ENCODE results near the gene PDLIM3.
"Not testable (repeated sequence)": the region's sequence is repeated elsewhere in the genome, so short reads cannot be mapped to it uniquely, and the experiment has no call there.

The PDLIM3 gene

DNA sequence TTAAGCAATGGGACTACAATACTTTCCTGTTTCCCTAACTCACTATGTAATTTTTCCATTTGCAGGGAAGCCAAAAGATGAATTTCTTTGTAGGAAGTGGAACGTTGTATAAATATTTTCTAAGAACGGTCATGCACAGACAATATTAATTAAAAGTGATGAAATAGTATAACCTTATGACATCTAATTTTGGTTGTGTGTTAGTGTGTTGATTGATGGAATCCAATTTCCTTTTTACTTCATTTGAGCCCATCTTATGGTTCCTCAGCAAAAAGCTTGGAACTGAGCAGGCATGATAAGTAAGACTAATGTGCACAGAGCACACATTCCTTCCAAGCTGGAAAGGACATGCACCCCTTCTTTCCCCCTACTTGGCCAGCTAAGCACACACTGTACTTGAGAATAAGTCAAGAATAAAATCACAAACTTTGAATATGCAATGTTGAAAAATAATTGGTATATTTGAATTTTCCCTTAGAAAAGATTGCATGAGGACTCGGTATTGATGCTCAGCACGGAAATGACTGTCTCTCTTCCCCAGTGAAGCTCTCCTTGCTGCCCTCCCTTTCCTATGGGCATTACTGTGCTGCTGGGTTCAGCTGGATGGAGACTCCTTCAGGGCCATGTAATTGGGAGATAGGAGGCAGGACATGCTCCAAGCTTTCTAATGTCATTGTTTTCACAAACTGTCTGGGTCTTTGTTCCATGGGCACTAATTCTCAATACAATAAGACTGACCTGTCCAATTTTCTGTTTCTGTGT is 19.2 kb upstream of the PDLIM3 start:
- FAIRE-seq (no peak), DNase-seq (ENCODE audit: low spot score) (no peak)

DNA sequence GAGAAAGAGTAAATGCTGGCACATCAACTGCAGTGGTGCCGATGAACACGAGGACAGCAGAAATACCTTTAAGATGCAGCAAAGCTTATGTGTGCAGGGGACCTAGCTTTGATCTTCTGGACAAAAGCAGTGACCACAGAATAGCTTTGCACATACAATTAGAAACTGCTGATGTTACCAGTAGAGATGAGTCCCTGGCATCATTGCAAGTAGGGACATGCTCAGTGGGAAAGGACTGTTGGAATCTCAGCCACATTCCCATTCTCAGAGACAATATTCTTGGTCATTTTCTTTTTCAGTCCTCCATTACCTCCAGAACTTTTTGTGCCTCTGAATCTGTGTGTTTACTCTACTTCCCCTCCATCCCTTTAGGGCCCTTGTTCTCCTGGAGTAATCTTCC is 16.9 kb upstream of the PDLIM3 start:
- DNase-seq (ENCODE audit: low spot score) (no peak), FAIRE-seq (no peak)

DNA sequence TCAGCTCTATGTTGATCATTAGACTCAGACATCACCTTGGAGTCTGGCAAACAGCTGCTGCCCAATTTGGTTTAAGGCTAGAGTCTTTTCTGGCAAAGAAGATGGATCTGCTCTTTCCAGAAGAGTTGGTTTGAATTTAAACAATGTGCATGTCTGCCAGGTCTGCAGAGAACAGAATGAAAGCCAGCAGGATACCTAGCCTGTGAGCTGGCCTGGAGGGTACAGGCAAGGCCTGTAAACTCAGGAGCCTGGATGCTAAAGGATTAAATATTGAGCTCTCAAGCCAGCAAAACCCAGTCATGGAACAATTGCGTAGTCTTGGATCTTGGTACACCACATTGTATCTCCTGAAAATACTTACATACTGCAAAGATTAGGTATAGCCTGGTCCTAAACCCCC is 15.6 kb upstream of the PDLIM3 start:
- DNase-seq (ENCODE audit: low spot score) (no peak), FAIRE-seq (no peak)

DNA sequence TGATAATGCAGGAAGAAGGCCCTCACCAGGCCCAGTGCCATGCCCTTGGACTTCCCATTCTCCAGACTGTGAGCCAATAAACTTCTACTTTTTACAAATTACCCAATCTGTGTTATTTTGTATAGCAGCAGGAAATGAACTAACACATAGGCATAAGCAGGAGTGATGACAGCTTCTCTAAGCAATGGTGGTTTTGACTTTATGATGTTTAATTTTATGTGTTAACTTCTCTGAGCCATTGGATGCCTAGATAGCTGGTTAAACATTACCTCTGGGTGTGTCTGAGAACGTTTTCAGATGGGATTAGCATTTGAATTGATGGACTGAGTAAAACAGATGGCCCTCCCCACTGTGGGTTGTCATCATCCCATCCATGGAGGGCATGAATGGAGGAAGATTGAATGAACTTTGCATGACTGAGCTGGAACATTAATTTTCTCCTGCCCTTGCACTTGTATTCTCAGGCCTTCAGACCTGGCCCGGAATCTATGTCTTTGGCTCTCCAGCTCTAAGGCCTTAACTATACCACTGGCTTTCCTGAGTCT is 13.9 kb upstream of the PDLIM3 start:
- DNase-seq (ENCODE audit: low spot score) (no peak), FAIRE-seq (no peak)

DNA sequence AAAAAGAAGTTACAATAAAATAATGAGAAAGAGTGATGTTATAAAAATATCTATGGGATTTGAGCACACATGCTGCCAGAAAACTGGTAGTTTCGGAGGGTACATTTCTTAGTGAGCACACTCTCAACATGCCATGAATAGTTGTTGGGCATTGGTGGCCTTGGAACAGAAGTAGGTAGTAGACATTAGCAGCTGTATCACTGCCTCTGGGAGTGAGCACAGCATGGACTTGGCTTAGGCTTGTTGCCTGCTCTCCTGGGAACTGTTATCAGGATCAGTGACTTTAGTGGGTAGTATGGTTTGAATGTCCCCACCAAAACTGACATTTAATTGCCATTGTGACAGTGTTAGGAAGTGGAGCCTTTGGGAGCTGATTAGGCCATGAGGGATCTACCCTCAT is 13.3 kb upstream of the PDLIM3 start:
- DNase-seq (ENCODE audit: low spot score) = no peak
- no peak for FAIRE-seq

DNA sequence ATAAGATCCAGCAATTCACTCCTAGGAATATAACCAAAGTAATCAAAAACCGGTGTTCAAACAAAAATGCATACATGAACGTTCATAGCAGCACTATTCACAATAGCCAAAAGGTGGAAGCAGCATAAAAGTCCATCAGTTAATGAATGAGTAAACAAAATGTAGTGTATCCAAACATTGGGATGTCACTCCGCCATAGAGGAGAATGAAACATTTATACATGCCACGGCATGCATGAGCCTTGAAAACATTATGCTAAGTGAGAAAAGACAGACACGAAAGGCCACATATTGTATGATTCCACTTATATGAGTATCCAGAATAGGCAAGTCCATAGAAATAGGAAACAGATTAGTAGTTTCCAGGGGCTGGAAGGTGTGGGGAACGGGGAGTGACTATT is 11.0 kb upstream of the PDLIM3 start:
- no peak for FAIRE-seq

DNA sequence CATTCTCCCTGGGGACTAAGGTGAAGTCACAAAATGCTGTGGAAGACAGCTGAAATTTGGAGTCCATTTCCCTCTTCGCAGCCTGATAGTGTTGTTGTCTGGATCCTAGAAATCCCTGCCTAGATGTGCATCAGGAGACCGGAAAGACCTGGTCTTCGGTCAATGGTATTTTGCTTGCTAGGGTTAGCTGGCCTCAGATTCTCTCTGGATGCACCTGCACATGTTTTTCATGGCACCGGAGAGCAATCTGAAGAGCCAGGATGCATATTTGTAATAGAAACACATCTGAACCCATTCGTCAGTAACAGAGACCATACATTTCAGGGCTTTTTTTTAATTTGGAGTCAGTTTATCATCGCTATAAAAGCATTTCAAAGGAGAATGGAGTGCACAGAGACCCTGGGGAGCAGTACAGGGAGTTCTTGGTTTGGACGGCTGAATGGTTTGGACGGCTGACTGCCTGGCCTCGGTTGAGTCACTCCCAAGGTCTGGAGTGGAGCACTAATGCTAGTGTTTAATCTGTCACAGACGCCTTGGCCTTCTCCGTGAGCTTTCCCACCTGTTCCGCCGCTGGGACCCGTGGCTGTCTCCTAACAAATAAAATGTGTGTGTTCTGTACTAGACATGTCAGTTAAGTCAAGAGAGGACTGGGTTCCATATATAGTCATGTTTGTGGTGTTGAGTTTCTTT is 7.5 kb upstream of the PDLIM3 start:
- no peak for DNase-seq (ENCODE audit: low spot score)
- FAIRE-seq = no peak

More for the DNA sequence above, 11.0 kb upstream of the PDLIM3 start:
- DNase-seq (ENCODE audit: low spot score) = no peak

DNA sequence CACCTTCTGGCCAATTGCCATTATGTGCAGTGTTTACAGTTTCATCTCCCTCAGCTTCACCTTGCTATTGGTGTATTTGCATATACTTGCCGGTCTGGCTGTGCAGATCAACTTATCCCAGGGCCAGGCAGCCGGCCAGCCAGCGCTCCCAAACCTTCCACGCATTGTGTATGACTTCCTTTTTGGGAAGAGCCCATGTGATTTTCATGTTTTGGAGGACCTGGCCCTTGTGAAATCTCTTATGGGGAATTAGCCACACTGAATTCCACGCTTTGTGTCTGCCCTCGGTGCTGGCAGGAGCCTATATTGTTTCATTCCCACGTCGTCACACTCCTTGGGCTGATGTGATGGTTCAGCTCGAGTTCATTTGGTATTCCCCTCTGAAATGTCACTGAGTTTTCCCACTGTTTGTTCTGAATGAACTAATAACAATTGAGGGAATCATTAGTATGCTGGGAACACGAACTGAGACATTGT is 6.0 kb upstream of the PDLIM3 start:
- FAIRE-seq = no peak
- DNase-seq (ENCODE audit: low spot score) = no peak

DNA sequence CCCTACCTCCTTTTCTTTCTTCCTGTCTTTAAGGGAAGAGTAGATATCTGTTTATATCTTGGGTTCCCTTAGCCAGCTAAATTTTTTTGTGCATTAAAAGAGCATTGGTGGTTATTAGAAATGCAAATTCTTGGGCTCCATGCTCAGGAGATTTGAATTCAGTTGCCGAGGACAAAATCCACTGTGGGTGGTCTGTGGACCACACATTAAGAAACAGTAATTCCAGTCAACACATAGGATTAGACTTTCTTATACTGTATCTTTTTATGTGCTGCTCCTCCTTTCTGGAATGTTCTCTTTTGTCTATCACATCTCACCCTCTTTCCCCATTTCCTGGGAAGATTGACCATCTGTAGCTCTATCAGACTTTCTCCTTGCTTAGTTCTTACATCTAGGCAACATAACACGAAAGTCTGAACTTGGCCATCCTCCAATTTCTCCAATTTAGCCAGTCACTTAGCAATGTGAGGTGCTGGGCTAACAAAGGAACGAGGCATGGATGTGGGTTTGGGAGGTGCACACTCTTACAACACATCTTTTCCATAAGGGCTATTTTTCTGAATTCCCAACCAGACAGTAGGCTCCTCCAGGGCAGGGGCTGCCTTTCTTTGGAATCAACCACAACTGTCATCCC is 5.3 kb upstream of the PDLIM3 start:
- FAIRE-seq (no peak), DNase-seq (ENCODE audit: low spot score) (no peak)

DNA sequence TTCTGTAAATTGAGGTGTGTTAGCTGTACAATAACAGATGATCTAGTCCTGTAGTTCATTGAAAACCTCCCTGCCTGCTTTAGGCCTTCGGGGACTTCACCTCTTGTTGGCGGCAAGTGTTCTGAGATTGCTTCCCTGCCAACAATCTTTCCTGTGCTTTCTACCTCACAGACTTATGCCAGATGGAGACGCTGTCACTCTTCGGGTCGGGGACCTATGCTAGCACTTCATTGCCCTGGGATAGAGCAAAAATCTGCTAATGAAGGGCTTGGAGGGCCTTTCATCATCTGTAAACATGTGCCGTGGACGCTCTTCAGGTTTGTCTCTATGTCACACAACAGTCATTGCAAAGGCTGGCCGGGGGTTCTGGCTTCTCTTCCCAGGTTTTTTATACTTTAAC is 4.7 kb upstream of the PDLIM3 start:
- DNase-seq (ENCODE audit: low spot score) (no peak), FAIRE-seq (no peak)

DNA sequence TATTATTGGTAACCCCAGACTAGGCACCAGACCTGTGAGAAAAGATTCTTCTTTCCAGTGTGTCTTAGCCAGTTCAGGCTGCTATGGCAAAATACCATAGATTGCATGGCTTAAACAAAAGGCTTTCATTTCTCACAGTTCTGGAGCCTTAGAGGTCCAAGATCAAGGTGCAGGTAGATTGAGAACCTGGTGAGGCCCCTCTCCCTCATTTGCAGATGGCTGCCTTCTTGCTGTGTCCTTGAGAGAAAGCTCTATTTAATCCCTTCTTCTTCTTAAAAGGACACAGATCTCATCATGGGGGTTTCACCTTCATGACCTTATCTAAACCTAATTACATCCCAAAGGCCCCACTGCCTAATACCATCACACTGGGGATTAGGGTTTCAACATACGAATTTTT is 3.5 kb upstream of the PDLIM3 start:
- FAIRE-seq = no peak
- no peak for DNase-seq (ENCODE audit: low spot score)

DNA sequence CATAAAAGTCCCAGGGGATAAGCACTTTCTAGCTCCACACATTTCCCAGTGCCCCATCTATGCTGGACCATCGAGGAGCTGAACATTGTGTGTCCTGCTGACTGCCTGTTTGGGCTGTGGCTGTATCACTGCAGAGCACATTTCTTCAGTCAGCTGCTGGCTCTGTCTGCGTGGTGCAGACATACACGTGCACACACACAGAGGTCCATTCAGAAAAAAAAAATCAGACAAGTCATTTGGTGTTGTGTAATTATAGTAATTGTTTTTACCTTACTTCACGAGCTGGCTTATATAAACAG is 1.1 kb upstream of the PDLIM3 start:
- DNase-seq (ENCODE audit: low spot score) = no peak
- FAIRE-seq = no peak

DNA sequence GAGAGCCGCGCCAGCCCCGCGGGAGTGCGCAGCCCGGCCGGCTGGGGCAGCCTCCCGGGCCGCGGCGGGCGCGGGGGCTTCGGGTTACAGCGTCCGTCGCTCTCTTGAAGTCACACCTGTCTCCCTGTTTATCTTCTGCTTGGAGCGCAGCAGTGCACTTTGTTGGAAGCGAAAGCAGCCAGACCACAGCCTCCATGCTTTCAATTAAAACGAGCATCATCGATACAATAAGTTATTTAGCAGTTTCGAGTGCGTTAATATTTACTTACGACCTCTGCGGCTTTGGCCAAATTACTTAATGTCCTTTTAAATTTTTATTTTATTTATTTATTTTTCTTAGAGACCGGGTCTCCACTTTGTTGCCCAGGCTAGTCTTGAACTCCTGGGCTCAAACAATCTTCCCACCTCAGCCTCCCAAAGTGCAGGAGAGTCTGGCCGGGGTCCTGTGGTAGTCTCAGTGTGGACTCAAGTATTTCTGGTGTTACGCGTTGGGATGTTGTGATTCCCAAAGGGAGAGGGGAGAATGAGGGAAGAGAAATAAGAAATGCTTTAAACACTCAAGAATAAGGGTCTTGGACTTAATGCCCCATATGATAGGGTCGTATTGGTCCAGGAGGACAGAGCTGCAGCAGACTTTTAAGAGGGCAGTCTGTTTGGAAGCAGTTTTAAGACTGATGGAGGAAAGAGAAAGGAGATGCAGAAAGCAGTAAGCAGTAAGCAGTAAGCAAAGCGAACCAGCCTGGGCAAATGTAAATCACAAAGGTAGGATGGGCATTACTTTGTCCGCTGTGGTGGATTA is 504 bp upstream of the PDLIM3 start:
- no peak for DNase-seq (ENCODE audit: low spot score)
- no peak for FAIRE-seq

DNA sequence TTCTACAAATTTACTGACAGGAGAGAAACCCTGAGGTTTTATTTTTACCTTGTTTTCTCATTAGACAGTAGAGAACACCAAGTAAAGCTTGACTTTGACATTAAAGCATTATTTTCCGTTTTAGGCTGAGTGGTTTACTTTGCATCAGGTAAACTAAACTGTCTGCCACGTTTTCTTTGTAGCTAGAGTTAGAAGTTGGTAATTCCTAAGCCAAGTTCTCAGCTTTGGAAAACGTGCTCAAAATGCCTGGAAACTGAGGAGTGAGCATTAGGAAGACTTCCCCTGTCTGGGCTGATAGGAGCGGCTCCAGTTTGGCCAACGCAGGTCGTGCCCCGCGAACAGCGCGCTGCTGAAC is 819 bp downstream of the PDLIM3 start:
- DNase-seq (ENCODE audit: low spot score) (no peak), FAIRE-seq (no peak)

DNA sequence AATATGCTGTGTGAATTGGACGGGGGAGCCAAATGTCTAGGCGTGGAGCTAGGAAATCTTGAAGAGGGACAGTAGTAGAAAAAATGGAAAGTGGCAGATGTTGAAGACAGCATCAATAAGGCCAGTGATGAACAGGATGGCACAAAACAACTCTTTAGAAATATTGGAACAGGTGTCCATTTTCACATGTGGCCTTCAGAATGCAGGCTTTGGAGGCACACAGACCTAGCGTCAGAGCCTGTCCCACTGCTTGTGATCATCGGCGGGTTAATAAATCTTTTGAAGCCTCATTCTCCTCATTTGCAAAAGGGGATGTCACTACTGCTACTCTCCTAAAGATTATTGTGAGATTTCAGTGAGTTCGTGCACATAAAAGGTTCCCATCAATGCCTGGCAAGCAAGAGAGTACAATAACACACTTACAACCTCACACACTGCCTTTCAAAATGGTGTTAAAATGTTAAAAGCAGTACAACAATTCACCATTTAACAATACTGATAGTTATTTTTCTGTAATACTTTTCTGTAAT is 2.4 kb downstream of the PDLIM3 start:
- DNase-seq (ENCODE audit: low spot score) = no peak
- no peak for FAIRE-seq

DNA sequence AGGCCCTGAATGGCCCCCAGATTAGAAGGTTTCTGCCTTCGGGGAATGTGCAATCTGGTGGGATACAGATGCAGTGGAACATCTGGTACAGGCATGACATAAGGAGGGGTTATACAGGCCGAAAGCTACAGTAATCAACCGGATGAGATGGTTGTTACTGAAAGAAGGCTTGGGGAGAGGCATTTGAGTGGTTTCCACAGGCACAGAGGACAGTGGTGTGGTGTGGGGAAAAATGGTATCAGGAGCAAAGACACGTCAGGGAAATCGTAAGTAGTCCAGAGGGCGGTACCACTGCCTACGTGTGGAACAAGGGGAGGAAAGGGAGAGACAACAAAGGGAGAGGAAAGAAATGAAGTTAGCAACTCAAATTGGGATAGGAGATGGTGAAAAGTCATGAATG is 3.0 kb downstream of the PDLIM3 start:
- no peak for DNase-seq (ENCODE audit: low spot score)
- no peak for FAIRE-seq

DNA sequence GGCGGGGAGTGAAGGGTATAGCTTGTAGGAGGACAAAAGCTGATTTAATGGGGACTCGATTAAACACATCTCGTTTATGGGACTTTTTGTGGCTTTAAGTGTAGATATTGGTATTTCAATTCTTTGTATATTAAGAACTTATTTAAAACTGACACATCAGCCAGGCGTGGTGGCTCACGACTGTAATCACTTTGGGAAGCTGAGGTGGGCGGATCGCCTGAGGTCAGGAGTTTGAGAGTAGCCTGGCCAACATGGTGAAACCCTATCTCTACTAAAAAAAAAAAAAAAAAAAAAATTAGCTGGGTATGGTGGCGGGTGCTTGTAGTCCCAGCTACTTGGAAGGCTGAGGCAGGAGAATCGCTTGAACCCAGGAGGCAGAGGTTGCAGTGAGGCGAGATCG is 3.7 kb downstream of the PDLIM3 start:
- FAIRE-seq; DNase-seq (ENCODE audit: low spot score): not testable (repeated sequence)

DNA sequence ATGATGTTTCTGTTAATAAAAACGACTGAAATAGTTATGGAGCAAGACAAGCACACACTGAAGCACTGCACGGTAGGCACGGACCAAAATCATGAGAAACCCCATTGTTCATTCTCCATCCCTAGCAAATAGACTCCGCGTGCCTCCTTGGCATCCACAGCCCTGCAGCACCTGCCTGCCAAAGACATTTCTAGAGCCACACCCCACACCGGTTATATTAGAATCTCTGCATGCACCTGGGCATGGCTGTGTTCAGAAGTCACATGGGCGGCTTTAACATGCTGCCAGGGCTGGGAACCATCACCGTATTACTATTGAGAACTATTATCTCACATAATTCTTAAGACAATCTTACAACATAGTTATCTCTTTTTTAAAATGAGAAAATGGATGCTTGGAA is 5.9 kb downstream of the PDLIM3 start:
- FAIRE-seq (no peak), DNase-seq (ENCODE audit: low spot score) (no peak)

DNA sequence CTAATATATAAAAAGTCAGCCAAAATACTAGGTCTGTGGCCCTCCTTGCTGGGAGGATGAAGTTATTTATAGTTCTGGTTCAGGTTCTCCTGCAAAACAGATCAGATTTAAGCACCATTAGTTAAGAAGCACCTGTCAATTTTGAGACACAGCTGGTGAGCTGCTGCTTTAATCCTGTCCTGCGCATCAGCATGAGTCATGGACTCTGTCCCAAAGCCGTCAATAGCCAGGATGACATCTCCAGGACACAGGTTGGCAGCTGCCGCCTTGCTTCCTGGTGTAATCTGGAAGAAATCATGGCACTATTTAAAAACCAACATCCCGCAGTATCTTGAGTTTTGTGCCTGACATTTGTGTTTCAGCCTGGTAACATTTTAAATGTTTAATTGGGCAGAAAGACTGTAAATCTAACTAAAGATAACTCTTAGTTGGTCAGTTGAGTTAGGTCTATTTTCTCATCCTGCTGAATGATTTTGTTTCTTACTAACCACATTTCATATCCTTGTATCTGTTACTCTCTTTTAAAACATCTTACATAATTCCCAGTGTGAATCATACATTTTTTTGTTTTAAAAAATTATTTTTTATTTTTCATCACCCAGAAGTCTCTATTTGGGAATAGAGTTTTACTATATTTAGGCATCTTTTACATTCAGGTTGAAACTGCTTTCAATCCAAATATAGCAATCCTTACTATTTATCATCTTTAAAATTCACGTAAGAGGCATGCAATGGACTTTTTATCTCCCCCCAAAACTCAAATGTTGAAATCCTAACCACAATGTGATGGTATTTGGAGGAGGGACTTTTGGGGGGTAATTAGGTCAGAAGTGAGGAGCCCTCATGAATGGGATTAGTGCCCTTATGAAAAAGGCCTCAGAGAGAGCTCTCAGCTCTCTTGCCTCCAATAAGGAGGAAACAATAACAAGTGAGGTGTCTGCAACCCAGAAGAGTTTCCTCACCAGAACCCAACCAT is 10.1 kb downstream of the PDLIM3 start:
- no peak for DNase-seq (ENCODE audit: low spot score)
- FAIRE-seq = no peak

DNA sequence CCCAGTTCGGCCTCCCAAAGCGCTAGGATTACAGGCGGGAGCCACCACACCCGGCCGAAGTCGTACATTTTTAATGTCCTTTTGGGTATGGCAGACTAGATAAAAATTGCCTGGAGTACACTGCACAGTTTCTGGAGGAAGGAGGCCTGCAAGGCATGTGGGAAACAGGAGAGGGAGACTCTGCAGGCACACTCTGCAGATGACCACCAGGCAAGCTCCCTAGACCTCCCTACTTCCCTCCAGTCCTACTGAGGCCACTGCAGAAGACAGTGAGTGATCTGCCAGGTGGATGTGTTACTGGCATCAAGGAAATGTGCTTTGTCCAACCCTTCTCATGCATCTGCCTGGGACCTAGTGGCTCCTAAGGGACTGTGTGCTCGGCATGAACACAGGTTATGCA is 11.4 kb downstream of the PDLIM3 start:
- DNase-seq (ENCODE audit: low spot score) (no peak), FAIRE-seq (no peak)

All from RCC 7860 (cell line).